Sigmoid colon (tissue), 3 donors: ENCODE data around the gene RABGAP1.

Source experiments
- CTCF ChIP-seq, 4 experiments: fragments of 450-650 bp in 3 of 4; fragments of 200-600 bp in 1 of 4; IDR thresholded peaks; one replicate each; pipeline ENCODE4 v1.5.1; 2016 to 2019; ENCODE audit warnings: antibody characterized with exemption in 4 of 4, mild to moderate bottlenecking in 3 of 4, moderate library complexity in 2 of 4
- POLR2A ChIP-seq, 2 donors: fragments of 450-650 bp; IDR thresholded peaks; one replicate each; pipeline ENCODE4 v1.6.1; 2016; ENCODE audit warnings: antibody characterized with exemption in 2 of 2, mild to moderate bottlenecking in 2 of 2, moderate library complexity in 2 of 2

- no peak for TF ChIP-seq POLR2A (IDR thresholded peaks at IDR 0.05)
- TF ChIP-seq CTCF (IDR thresholded peaks at IDR 0.05): no peak
Measured at GRCh38 chr9:122940454-122940748, 419 bp upstream of the RABGAP1 start.
